Right cardiac atrium (tissue), 5 donors: ENCODE measurements around the gene POLR2H. TPM values are rescaled to one million over a fixed set of nuclear protein-coding genes. Genes with fewer than 3 reads are reported as not detected.

Experiments used
- ATAC-seq, 2 donors: fragments of 200-7000 bp; cut with Tn5 transposase; one replicate each; pipeline versions ENCODE4 v1.8.0 to v1.9.1; 2020; ENCODE audit warnings: moderate library complexity in 2 of 2, mild to moderate bottlenecking in 1 of 2
- DNase-seq, 3 donors: peaks; one replicate each; pipeline ENCODE4 v3.0.0-alpha.2; 2020
- H3K27ac ChIP-seq: one replicate; pipeline ENCODE4 v1.5.1; 2013; ENCODE audit warnings: mild to moderate bottlenecking, low read length, control low read depth, moderate library complexity
- H3K27me3 ChIP-seq: one replicate; pipeline ENCODE4 v1.6.1; 2013; ENCODE audit not compliant: control insufficient read depth, insufficient read depth
- H3K4me1 ChIP-seq: one replicate; pipeline ENCODE4 v1.6.1; 2013; ENCODE audit warnings: low read length; ENCODE audit not compliant: control insufficient read depth, insufficient read depth
- H3K4me3 ChIP-seq: one replicate; pipeline ENCODE4 v1.5.1; 2013; ENCODE audit warnings: low read length, control low read depth
- H3K9me3 ChIP-seq: one replicate; pipeline ENCODE4 v1.6.1; 2013; ENCODE audit warnings: low read length; ENCODE audit not compliant: control insufficient read depth
- WGBS: extraction: QIAGEN DNeasy Blood & Tissue Kit; methylation state at CpG from one replicate; pipeline ENCODE4 v1.1.7; 2013; 5-methylcytosine and 5-hydroxymethylcytosine counted together
- intact Hi-C, 4 donors: fragments of 100-400 bp; cut with DNase I; formaldehyde crosslinking; loops; one replicate each; pipeline versions ENCODE4 v1.11.0 to v1.14.0; 2022 to 2023
- polyA plus RNA-seq: library from polyadenylated mRNA; stranded (reverse); fragments of 200-250 nt; gene quantifications from one replicate; pipeline ENCODE4 v1.2.3, GENCODE V29; 2013
- total RNA-seq, 4 donors: library from RNA; stranded (reverse); fragmentation: NEBNext Ultra II Directional; extraction: Animal tissue kit (Norgen Biotek cat#: 25700); gene quantifications; one replicate each; pipeline ENCODE4 v1.2.1, GENCODE V29; 2021
- donor health status: healthy with polysubstance abuse.
- donor health status: DM: no; HTN: yes; CAD: no.
- donor health status: DM: no; HTN: no; CAD: no.
- donor health status: DM: no; HTN: yes; CAD: no; lungs with severe emphysema.
- donor health status: DM: yes; HTN: yes; CAD: no.

The POLR2H gene
- total and polyA plus RNA-seq, 5 donors: 24.4 to 37.6 (median 31.6) TPM

GRCh38 chr3:184360070-184360928 is 1.2 kb upstream of the POLR2H start:
- ATAC-seq: no peak
- WGBS: 72% methylated on average over 12 of the region's 12 CpGs
- intact Hi-C loops: no loop called here
- DNase-seq: no peak
- Histone ChIP-seq H3K4me3 (peak overlapping the region; percentile 81), H3K4me1 (peaks cover 10% of the 10 kb centered on the region), H3K9me3 (no peaks in the 10 kb centered on the region), H3K27me3 (no peaks in the 10 kb centered on the region), H3K27ac (no peak overlapping the region)

GRCh38 chr3:184360929-184361531 is 480 bp upstream of the POLR2H start:
- H3K27ac ChIP-seq: peak overlapping the region; percentile 66
- peak overlapping the region; percentile 81 for H3K4me3 ChIP-seq
- ATAC-seq (no peak), DNase-seq (no peak)
- WGBS: 8% methylated on average over 24 of the region's 24 CpGs
- no peaks in the 10 kb centered on the region for H3K27me3 ChIP-seq
- H3K4me1 ChIP-seq: peaks cover 10% of the 10 kb centered on the region
- H3K9me3 ChIP-seq: no peaks in the 10 kb centered on the region
- intact Hi-C loops: no loop called here

GRCh38 chr3:184361932-184362667 is 590 bp downstream of the POLR2H start:
- Histone ChIP-seq H3K9me3 (no peaks in the 10 kb centered on the region), H3K27ac (peak overlapping the region; percentile 95), H3K4me1 (peaks cover 10% of the 10 kb centered on the region), H3K4me3 (peak overlapping the region; percentile 81), H3K27me3 (no peaks in the 10 kb centered on the region)
- WGBS: under 1% methylated on average over 38 of the region's 38 CpGs
- ATAC-seq (peak; percentile 51 to 62), DNase-seq (peak; percentile 79 to 90 (median 88))
- intact Hi-C loops: loop anchor here in 1 of 4 donors (2.0 kb wide), 1 partner anchor 47 kb away; the partner anchor contains the start of gene EIF4G1

- Histone ChIP-seq H3K4me3 (peak overlapping the region; percentile 81), H3K9me3 (no peaks in the 10 kb centered on the region), H3K27ac (peak overlapping the region; percentile 95), H3K27me3 (no peaks in the 10 kb centered on the region), H3K4me1 (peaks cover 10% of the 10 kb centered on the region)
- WGBS: under 1% methylated on average over 68 of the region's 68 CpGs
- intact Hi-C loops: loop anchor here in 1 of 4 donors (2.0 kb wide), 1 partner anchor 48 kb away; the partner anchor contains the start of gene EIF4G1
- DNase-seq (peak; percentile 96 to 98 (median 97)), ATAC-seq (peak; percentile 83 to 87)
Measured at GRCh38 chr3:184362668-184363546, 1.4 kb downstream of the POLR2H start.

- intact Hi-C loops: no loop called here
- DNase-seq: no peak
- no peaks in the 10 kb centered on the region for H3K9me3 ChIP-seq
- H3K27ac ChIP-seq: no peak overlapping the region
- no peak for ATAC-seq
- peaks cover 6% of the 10 kb centered on the region for H3K4me1 ChIP-seq
- 85% methylated on average over 5 of the region's 5 CpGs for WGBS
- H3K4me3 ChIP-seq: no peak overlapping the region
- H3K27me3 ChIP-seq: no peaks in the 10 kb centered on the region
Measured at GRCh38 chr3:184366619-184367289, 5.2 kb downstream of the POLR2H start.

GRCh38 chr3:184368116-184368515 is 6.6 kb downstream of the POLR2H start:
- WGBS: 75% methylated on average over 9 of the region's 9 CpGs
- no peaks in the 10 kb centered on the region for H3K9me3 ChIP-seq
- intact Hi-C loops: no loop called here

GRCh38 chr3:184368586-184369183 is 7.2 kb downstream of the POLR2H start:
- DNase-seq (peak in 2 of 3 donors; percentile 63 to 83), ATAC-seq (peak; percentile 31 to 45)
- Histone ChIP-seq H3K4me1 (peaks cover 6% of the 10 kb centered on the region), H3K9me3 (no peaks in the 10 kb centered on the region), H3K27me3 (no peaks in the 10 kb centered on the region), H3K27ac (peak overlapping the region; percentile 39), H3K4me3 (no peak overlapping the region)
- intact Hi-C loops: no loop called here
- WGBS: 39% methylated on average over 3 of the region's 3 CpGs

More at GRCh38 chr3:184368116-184368515, 6.6 kb downstream of the POLR2H start:
- DNase-seq (no peak), ATAC-seq (no peak)
- Histone ChIP-seq H3K27ac (no peak overlapping the region), H3K27me3 (no peaks in the 10 kb centered on the region), H3K4me1 (peaks cover 6% of the 10 kb centered on the region), H3K4me3 (no peak overlapping the region)

- Histone ChIP-seq H3K4me1 (peaks cover 6% of the 10 kb centered on the region), H3K27me3 (no peaks in the 10 kb centered on the region), H3K27ac (no peak overlapping the region), H3K9me3 (no peaks in the 10 kb centered on the region), H3K4me3 (no peak overlapping the region)
- DNase-seq (peak; percentile 83 to 91 (median 90)), ATAC-seq (peak; percentile 87 to 90)
- 51% methylated on average over 5 of the region's 5 CpGs for WGBS
- intact Hi-C loops: loop anchor here (2.0 to 10.0 kb wide), 4 partner anchors 143 to 173 kb away; no protein-coding TSS in a partner anchor
Measured at GRCh38 chr3:184371570-184372018, 10.1 kb downstream of the POLR2H start.

- no peak overlapping the region for H3K27ac ChIP-seq
- H3K4me3 ChIP-seq: no peak overlapping the region
- WGBS: 71% methylated on average over 8 of the region's 8 CpGs
- DNase-seq: no peak
- ATAC-seq: no peak
- H3K27me3 ChIP-seq: no peaks in the 10 kb centered on the region
- intact Hi-C loops: loop anchor here (5.0 to 10.0 kb wide), 3 partner anchors 142 to 172 kb away; no protein-coding TSS in a partner anchor
- peaks cover 6% of the 10 kb centered on the region for H3K4me1 ChIP-seq
- H3K9me3 ChIP-seq: no peaks in the 10 kb centered on the region
Measured at GRCh38 chr3:184372296-184372821, 10.8 kb downstream of the POLR2H start.
